Measurements from ENCODE around the gene SYT9. TPM values are rescaled to one million over a fixed set of nuclear protein-coding genes. Genes with fewer than 3 reads are reported as not detected.

Gene SYT9
- total RNA-seq, 1 donor = under 0.01 TPM

DNA sequence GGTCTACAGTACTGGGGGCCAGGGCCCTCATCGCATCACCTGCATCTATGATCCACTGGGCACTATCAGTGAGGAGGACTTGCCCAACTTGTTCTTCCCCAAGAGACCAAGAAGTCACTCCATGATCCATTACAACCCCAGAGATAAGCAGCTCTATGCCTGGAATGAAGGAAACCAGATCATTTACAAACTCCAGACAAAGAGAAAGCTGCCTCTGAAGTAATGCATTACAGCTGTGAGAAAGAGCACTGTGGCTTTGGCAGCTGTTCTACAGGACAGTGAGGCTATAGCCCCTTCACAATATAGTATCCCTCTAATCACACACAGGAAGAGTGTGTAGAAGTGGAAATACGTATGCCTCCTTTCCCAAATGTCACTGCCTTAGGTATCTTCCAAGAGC lies 258.3 kb downstream of the SYT9 start:
- H3K4me3 ChIP-seq (ENCODE audit: low read depth, low read length) = no peak overlapping the region
- DNase-seq (ENCODE audit: low read depth) = peak; percentile 27
- TF ChIP-seq, protein P1, sequence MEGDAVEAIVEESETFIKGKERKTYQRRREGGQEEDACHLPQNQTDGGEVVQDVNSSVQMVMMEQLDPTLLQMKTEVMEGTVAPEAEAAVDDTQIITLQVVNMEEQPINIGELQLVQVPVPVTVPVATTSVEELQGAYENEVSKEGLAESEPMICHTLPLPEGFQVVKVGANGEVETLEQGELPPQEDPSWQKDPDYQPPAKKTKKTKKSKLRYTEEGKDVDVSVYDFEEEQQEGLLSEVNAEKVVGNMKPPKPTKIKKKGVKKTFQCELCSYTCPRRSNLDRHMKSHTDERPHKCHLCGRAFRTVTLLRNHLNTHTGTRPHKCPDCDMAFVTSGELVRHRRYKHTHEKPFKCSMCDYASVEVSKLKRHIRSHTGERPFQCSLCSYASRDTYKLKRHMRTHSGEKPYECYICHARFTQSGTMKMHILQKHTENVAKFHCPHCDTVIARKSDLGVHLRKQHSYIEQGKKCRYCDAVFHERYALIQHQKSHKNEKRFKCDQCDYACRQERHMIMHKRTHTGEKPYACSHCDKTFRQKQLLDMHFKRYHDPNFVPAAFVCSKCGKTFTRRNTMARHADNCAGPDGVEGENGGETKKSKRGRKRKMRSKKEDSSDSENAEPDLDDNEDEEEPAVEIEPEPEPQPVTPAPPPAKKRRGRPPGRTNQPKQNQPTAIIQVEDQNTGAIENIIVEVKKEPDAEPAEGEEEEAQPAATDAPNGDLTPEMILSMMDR (IDR thresholded peaks at IDR 0.05; ENCODE audit: insufficient read depth, low read depth, low read length) = no peak

DNA sequence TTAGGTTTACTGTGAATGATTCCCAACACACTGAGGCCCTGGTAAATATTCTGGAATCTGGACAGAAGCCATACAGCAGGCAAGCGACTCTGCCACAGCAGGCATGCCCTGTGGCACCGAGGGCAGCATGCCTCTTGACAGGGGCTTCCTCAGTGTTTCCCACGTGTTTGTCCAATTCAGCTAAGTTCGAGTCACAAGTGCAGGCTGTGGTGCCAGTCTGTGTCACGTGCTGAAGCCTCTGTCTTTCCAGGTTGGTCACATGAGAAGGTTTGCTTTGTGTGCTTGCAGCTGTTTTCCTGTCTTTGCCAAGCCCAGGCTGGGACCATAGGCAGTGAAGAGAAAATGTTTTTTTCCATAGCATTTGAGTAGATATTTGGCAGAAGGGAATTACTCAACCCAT lies 259.7 kb downstream of the SYT9 start:
- no peak for DNase-seq (ENCODE audit: low read depth)
- TF ChIP-seq, protein P1 (IDR thresholded peaks at IDR 0.05; ENCODE audit: insufficient read depth, low read depth, low read length) = no peak
- H3K4me3 ChIP-seq (ENCODE audit: low read depth, low read length) = no peak overlapping the region

DNA sequence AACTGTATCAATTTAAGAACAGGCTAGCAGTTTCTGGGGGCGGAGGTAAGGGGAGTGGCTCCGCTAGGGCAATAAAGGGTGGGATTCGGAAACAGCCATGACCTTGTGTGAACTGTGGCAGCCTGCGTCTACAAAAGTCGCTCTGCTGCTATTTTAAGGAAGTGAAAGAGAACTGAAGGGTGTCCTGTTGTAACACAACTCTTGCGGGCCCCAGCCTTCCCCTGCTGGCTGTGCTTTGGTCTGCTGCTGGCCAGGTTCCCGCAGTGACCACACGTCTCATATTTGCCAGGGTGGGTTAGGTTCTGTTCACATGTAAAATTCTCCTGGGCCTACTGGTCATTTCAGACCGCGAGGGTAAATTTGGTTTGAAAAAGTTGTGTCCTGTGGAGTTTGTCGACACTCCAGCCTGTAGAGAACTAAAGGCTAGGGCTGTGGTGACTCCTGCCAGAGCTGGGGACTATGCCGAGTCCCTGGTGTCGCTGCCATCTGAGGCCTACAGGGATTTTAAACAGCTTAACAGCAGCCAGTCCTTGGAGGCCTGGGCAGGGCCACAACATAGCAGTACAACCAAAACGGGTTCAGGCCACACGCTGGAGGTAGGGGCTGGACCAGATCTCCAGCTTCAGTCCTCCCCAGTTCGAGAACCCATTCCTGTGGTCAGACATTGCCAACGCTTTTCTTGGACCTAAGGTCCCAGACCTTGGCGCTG lies 261.0 kb downstream of the SYT9 start:
- TF ChIP-seq, protein P1 (IDR thresholded peaks at IDR 0.05; ENCODE audit: insufficient read depth, low read depth, low read length) = no peak
- DNase-seq (ENCODE audit: low read depth) = peak; percentile 54
- H3K4me3 ChIP-seq (ENCODE audit: low read depth, low read length) = peak overlapping the region; percentile 77

DNA sequence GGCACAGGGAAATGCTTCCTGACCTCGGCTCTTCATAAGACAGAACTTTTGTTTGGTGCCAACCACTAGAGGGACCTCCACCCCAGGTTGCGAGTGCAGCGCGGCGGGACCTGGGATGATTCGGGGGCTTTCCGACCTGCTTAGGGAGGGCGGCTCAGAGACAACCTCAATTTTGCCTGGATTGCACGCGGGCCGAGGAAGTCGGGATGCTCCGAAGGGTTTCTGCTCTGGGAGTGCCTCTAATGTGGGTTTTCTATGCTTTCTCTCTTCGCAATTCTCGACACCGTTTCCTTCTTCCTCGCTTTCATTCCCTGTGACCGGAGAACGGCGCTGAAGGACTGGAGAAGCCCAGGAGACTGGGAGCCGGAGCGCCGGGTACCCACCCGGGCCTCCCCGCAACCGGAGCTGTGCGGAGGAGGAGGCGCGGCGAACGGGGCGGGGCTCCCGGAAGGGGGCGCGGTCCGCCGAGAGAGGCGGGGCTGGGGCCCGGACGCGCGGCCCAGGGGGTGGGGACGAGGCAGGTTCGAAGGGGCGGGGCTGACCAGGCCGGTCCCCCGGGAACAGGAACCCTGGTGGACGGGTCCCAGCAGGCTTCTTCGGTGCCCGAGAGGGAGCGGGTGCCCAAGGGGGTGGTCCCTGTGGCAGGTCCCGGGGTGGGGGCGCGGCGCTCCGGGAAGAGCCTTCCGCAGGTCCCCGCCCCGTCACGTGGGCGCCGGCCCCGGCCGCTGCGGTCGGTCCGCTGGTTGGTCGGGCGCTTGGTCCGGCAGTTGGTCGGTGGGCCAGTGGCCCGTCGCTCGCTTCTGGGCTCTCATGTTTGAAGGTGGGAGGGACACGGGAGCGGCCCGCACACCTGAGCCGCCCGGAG lies 261.8 kb downstream of the SYT9 start, which contains the start of gene PPFIBP2:
Gene PPFIBP2 (plus strand): TSS at position 766 of the 865 bp plus-strand sequence. CDS start 35,477 bp downstream, outside the sequence.
- TF ChIP-seq, protein P1 (IDR thresholded peaks at IDR 0.05; ENCODE audit: insufficient read depth, low read depth, low read length) = peak; percentile 68
- peak; percentile 55 for DNase-seq (ENCODE audit: low read depth)
- peak within 1 kb of the TSS; percentile 77 for H3K4me3 ChIP-seq (ENCODE audit: low read depth, low read length)

DNA sequence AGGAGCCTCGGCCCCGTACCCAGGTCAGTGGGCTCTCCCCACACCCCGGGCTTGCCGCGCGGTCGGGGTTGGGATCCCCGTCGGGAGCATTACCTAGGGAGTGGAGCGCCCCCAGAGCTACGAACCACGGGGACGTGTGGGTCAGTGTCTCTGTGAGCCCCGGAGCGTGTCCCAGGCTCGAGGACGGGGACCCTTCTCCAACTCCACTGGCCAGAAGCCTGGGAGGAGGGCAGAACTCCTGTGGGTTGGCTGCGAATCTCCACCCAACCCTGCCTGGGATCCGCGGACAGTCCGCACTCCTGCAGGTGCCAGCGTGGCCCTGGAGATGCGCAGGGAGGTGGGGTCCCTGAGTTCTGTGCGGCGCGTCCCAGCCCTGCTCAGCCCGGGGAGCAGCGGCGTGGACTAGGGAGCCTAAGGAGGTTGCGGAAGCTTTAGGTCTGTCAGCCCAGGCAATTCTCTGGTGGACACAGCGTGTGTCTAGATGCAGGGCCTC lies 262.4 kb downstream of the SYT9 start:
- H3K4me3 ChIP-seq (ENCODE audit: low read depth, low read length) = peak overlapping the region; percentile 77
- DNase-seq (ENCODE audit: low read depth) = no peak
- TF ChIP-seq, protein P1 (IDR thresholded peaks at IDR 0.05; ENCODE audit: insufficient read depth, low read depth, low read length) = no peak

DNA sequence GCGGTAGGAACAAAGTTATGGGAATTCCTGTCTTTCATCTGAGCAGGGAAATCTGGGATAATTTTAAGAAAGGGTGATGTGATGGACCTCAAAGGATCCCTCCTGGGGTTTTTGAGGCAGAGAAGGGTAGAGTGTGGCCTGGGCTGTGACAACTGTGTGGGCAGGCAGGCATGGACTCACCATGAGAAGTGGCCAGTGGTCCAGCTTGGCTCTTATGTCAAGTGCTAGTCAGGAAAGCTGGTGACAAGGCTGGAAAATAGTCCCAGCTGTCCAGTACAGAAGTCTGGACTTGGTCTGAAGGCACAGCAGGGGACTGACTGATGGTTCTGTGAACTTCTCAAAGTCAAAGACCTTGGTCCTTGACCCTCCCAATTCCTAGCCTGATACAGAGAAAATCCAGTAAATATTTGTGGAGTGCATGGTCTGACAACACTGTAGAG lies 263.8 kb downstream of the SYT9 start:
- no peak for DNase-seq (ENCODE audit: low read depth)
- TF ChIP-seq, protein P1 (IDR thresholded peaks at IDR 0.05; ENCODE audit: insufficient read depth, low read depth, low read length) = no peak
- H3K4me3 ChIP-seq (ENCODE audit: low read depth, low read length) = no peak overlapping the region

Data from fibroblast of villous mesenchyme (primary cell).